Dermis microvascular lymphatic vessel endothelial cell (primary cell): Measurements from ENCODE around the gene AEBP2. TPM values are rescaled to one million over a fixed set of nuclear protein-coding genes. Genes with fewer than 3 reads are reported as not detected.
"Not testable (repeated sequence)": the region's sequence is repeated elsewhere in the genome, so short reads cannot be mapped to it uniquely, and the experiment has no call there.

Experiments
- DNase-seq, 2 donors: peaks; one replicate each; pipeline versions ENCODE4 v3.0.0 to v3.0.0-alpha.2; 2010; ENCODE audit warnings: low read depth in 2 of 2
- total RNA-seq: library from RNA; depleted of rRNA; stranded (reverse); fragments of >200 nt; gene quantifications from 2 replicates; pipeline ENCODE4 v1.2.1, GENCODE V29; 2014

The AEBP2 gene
- total RNA-seq, 1 donor from 2014 or later, result 21.4 TPM

- DNase-seq, result peak in 1 of 2 donors; percentile 7
Measured at GRCh38 chr12:19451196-19451595, 11.9 kb downstream of the AEBP2 start.

GRCh38 chr12:19453961-19454360, 14.7 kb downstream of the AEBP2 start:
- no peak for DNase-seq

GRCh38 chr12:19454837-19455236, 15.5 kb downstream of the AEBP2 start:
- no peak for DNase-seq

GRCh38 chr12:19456176-19456575, 16.9 kb downstream of the AEBP2 start:
- DNase-seq, result no peak

GRCh38 chr12:19457561-19457960, 18.3 kb downstream of the AEBP2 start:
- DNase-seq, result no peak

GRCh38 chr12:19458733-19459132, 19.4 kb downstream of the AEBP2 start:
- no peak for DNase-seq

- no peak for DNase-seq
Measured at GRCh38 chr12:19461999-19462398, 22.7 kb downstream of the AEBP2 start.

GRCh38 chr12:19462406-19462805, 23.1 kb downstream of the AEBP2 start:
- peak in 1 of 2 donors; percentile 60 for DNase-seq

GRCh38 chr12:19464192-19464580, 24.9 kb downstream of the AEBP2 start:
- DNase-seq, result no peak

- no peak for DNase-seq
Measured at GRCh38 chr12:19465711-19466110, 26.4 kb downstream of the AEBP2 start.

GRCh38 chr12:19474147-19474546, 34.9 kb downstream of the AEBP2 start:
- DNase-seq, result no peak

GRCh38 chr12:19475884-19476505, 36.7 kb downstream of the AEBP2 start:
- DNase-seq, result not testable (repeated sequence)

- no peak for DNase-seq
Measured at GRCh38 chr12:19477071-19477470, 37.8 kb downstream of the AEBP2 start.

GRCh38 chr12:19480459-19480858, 41.2 kb downstream of the AEBP2 start:
- DNase-seq, result no peak

- peak in 1 of 2 donors; percentile 40 for DNase-seq
Measured at GRCh38 chr12:19482036-19482435, 42.7 kb downstream of the AEBP2 start.

GRCh38 chr12:19482551-19483109, 43.3 kb downstream of the AEBP2 start:
- DNase-seq, result peak in 1 of 2 donors; percentile 25

GRCh38 chr12:19483727-19484126, 44.4 kb downstream of the AEBP2 start:
- DNase-seq, result peak in 1 of 2 donors; percentile 23

- DNase-seq, result peak in 1 of 2 donors; percentile 17
Measured at GRCh38 chr12:19484738-19485137, 45.4 kb downstream of the AEBP2 start.

- DNase-seq, result no peak
Measured at GRCh38 chr12:19485240-19485639, 45.9 kb downstream of the AEBP2 start.

- DNase-seq, result no peak
Measured at GRCh38 chr12:19489168-19489567, 49.9 kb downstream of the AEBP2 start.

- DNase-seq, result no peak
Measured at GRCh38 chr12:19490908-19491307, 51.6 kb downstream of the AEBP2 start.

- DNase-seq, result no peak
Measured at GRCh38 chr12:19491863-19492262, 52.6 kb downstream of the AEBP2 start.

- no peak for DNase-seq
Measured at GRCh38 chr12:19496219-19496878, 57.1 kb downstream of the AEBP2 start.
